ENCODE data around the gene RILPL1.

DNA sequence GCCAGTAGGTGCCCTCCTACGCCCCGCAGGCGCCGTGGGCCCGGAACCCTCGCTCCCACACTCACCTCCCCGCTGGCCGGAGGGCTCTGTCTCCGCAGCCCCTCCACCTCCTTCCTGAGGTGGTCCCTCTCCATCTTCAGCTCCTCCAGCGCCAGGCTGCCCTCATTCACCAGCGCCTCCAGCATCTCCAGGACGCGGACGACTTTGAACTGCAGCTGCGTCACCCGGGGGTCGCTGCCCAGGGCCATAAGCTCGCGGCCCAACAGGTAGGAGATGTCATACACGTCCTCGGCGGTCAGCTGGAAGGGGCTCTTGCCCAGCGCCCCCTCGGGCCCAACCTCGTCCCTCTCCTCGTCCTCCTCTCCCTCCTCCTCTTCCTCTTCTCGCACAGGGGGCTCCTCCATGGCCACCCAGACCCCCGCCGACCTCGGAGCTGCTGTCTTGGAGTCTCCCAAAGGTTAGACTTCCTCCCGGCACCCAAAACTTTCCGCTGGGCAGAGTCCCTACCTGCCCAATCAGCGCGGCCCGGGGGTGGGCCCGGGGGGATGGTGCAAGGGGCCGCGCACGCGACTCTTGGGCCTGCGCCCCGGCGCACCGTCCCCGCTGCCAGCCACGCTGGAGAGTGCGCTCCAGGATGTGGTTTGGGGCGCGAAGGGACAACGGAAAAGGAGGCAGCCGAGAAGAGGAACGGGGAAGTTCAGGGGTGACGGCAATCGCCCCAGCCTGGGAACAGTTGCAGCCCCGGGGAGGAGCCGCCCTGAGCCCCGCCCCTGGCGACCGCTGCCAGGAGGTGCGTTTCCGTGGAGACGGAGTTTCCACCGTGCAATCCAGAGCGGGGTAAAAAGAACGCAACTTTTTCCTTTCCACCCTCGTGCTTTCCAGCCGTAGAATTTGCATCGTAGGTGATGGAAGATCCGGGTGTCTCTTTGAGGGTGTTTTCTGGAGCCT is 97.2 kb downstream of the RILPL1 start, which contains the start of gene RILPL2:
- TF ChIP-seq ZFX (IDR thresholded peaks at IDR 0.05; ENCODE audit: borderline replicate concordance), result no peak
- TF ChIP-seq, protein P1, sequence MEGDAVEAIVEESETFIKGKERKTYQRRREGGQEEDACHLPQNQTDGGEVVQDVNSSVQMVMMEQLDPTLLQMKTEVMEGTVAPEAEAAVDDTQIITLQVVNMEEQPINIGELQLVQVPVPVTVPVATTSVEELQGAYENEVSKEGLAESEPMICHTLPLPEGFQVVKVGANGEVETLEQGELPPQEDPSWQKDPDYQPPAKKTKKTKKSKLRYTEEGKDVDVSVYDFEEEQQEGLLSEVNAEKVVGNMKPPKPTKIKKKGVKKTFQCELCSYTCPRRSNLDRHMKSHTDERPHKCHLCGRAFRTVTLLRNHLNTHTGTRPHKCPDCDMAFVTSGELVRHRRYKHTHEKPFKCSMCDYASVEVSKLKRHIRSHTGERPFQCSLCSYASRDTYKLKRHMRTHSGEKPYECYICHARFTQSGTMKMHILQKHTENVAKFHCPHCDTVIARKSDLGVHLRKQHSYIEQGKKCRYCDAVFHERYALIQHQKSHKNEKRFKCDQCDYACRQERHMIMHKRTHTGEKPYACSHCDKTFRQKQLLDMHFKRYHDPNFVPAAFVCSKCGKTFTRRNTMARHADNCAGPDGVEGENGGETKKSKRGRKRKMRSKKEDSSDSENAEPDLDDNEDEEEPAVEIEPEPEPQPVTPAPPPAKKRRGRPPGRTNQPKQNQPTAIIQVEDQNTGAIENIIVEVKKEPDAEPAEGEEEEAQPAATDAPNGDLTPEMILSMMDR (IDR thresholded peaks at IDR 0.05), result 0 out of 2 replicates have a peak, but pooled peaks have one; percentile 2
